PC-9 (cell line): ENCODE measurements around the gene MDP1. TPM values are rescaled to one million over a fixed set of nuclear protein-coding genes. Genes with fewer than 3 reads are reported as not detected.

Experiments
- BruUV-seq: library from RNA; stranded (reverse); fragments of 400-500 nt; replicated peaks from 2 replicates; lab custom pipeline; 2021; lab: Mats Ljungman, UMichigan
- CTCF ChIA-PET: fragments of 300-600 bp; sonication (Branson Sonifier 250); formaldehyde crosslinking; loops from one replicate; lab custom pipeline; 2022; ENCODE audit warnings: antibody characterized with exemption; lab: Charles Lee
- POLR2A ChIA-PET: fragments of 300-600 bp; sonication (Branson Sonifier 250); formaldehyde crosslinking; loops from one replicate; lab custom pipeline; 2022; ENCODE audit warnings: antibody characterized with exemption; ENCODE audit not compliant: unreplicated experiment; lab: Charles Lee
- DNase-seq, 2 experiments: peaks; one replicate each; pipeline versions ENCODE4 v3.0.0 to v3.0.0-alpha.2; 2015 to 2022; ENCODE audit warnings: mixed read lengths in 1 of 2
- H2AFZ ChIP-seq: fragments of 200-600 bp; sonication (generic); 2 replicates; pipeline ENCODE4 v1.8.1; 2017; ENCODE audit warnings: antibody characterized with exemption
- H3F3A ChIP-seq: fragments of 200-600 bp; sonication (generic); 2 replicates; pipeline ENCODE4 v1.8.1; 2017; ENCODE audit warnings: antibody characterized with exemption, mild to moderate bottlenecking, low read depth; ENCODE audit not compliant: insufficient read depth
- H3K27ac ChIP-seq: fragments of 200-600 bp; sonication (generic); 2 replicates; pipeline ENCODE4 v1.6.1; 2016; ENCODE audit warnings: mixed run types
- H3K27me3 ChIP-seq: fragments of 200-600 bp; sonication (generic); 2 replicates; pipeline ENCODE4 v1.6.1; 2016; ENCODE audit warnings: low read depth, mixed run types; ENCODE audit not compliant: insufficient read depth
- H3K36me3 ChIP-seq: fragments of 200-600 bp; sonication (generic); 2 replicates; pipeline ENCODE4 v1.6.1; 2016; ENCODE audit warnings: low read depth, mixed run types
- H3K4me1 ChIP-seq: fragments of 200-600 bp; sonication (generic); replicated peaks from 2 replicates; pipeline ENCODE4 v1.6.1; 2016; ENCODE audit warnings: mixed run types; ENCODE audit not compliant: insufficient read depth
- H3K4me2 ChIP-seq: fragments of 200-600 bp; sonication (generic); 2 replicates; pipeline ENCODE4 v1.6.1; 2017; ENCODE audit warnings: mixed run types
- H3K4me3 ChIP-seq: fragments of 200-600 bp; sonication (generic); 2 replicates; pipeline ENCODE4 v1.6.1; 2016; ENCODE audit warnings: mixed run types
- H3K79me2 ChIP-seq: fragments of 200-600 bp; sonication (generic); 2 replicates; pipeline ENCODE4 v1.6.1; 2017; ENCODE audit warnings: low read depth, mixed run types
- H3K9me2 ChIP-seq: fragments of 200-600 bp; sonication (generic); 2 replicates; pipeline ENCODE4 v1.8.1; 2017; ENCODE audit warnings: mild to moderate bottlenecking; ENCODE audit not compliant: insufficient read depth
- H3K9me3 ChIP-seq: fragments of 200-600 bp; sonication (generic); 2 replicates; pipeline ENCODE4 v1.8.1; 2016; ENCODE audit warnings: low read depth; ENCODE audit not compliant: insufficient read depth
- H4K20me1 ChIP-seq: fragments of 200-600 bp; sonication (generic); 2 replicates; pipeline ENCODE4 v1.8.1; 2017; ENCODE audit not compliant: insufficient read depth
- CTCF ChIP-seq: fragments of 200-600 bp; sonication (generic); conservative IDR thresholded peaks from 2 replicates; pipeline ENCODE4 v1.6.1; 2017; ENCODE audit warnings: mixed run types, antibody characterized with exemption, mild to moderate bottlenecking, moderate library complexity
- EZH2 ChIP-seq: fragments of 200-600 bp; sonication (generic); IDR thresholded peaks from 2 replicates; pipeline ENCODE4 v1.8.0; 2017; ENCODE audit warnings: antibody characterized with exemption, low read depth
- intact Hi-C: fragments of 100-400 bp; cut with micrococcal nuclease; formaldehyde crosslinking; loops from one replicate; pipeline ENCODE4 v1.10.0; 2022; ENCODE audit not compliant: unreplicated experiment
- total RNA-seq: library from RNA; stranded (reverse); gene quantifications from 2 replicates; pipeline ENCODE4 v1.2.3, GENCODE V29; 2021

MDP1 gene
- total RNA-seq, 1 experiment from 2014 or later: 8.7 TPM

- H3K36me3 ChIP-seq: no peaks in the 10 kb centered on the region
- POLR2A ChIA-PET: no interaction called here
- CTCF ChIA-PET: no interaction called here
These were observed 33.6 kb downstream of the MDP1 start for GRCh38 chr14:24182110-24182882.

GRCh38 chr14:24181371-24182077 lies 34.3 kb downstream of the MDP1 start:
- Histone ChIP-seq H3K79me2 (no peaks in the 10 kb centered on the region), H3K9me2 (no peaks in the 10 kb centered on the region), H2AFZ (no peak overlapping the region), H3K4me2 (no peak overlapping the region), H3K36me3 (no peaks in the 10 kb centered on the region), H3K27ac (no peak overlapping the region), H4K20me1 (no peaks in the 10 kb centered on the region; the same call in 1 of the 2 replicates), H3K9me3 (no peaks in the 10 kb centered on the region), H3K4me3 (no peak overlapping the region), H3K27me3 (no peaks in the 10 kb centered on the region), H3K4me1 (no peaks in the 10 kb centered on the region), H3F3A (no peaks in the 10 kb centered on the region; the same call in 1 of the 2 replicates)
- intact Hi-C loops: no loop called here
- ChIA-PET CTCF (no interaction called here), POLR2A (interaction anchor here (0.7 kb wide), 1 partner anchor 21 kb away, joined by 3 read pairs; no protein-coding TSS in a partner anchor)
- BruUV-seq: no TSS peak
- no peak for DNase-seq
- TF ChIP-seq EZH2: no peak
- TF ChIP-seq CTCF: no peak

More at GRCh38 chr14:24182110-24182882, 33.6 kb downstream of the MDP1 start:
- H3K4me2 ChIP-seq: no peak overlapping the region
- no peak overlapping the region for H2AFZ ChIP-seq
- TF ChIP-seq EZH2 (no peak), CTCF (no peak)
- peaks cover 6% of the 10 kb centered on the region; the same call in 1 of the 2 replicates for H3K79me2 ChIP-seq
- H3K4me3 ChIP-seq: no peak overlapping the region
- H3F3A ChIP-seq: no peaks in the 10 kb centered on the region
- no peaks in the 10 kb centered on the region; the same call in 1 of the 2 replicates for H4K20me1 ChIP-seq
- H3K27ac ChIP-seq: no peak overlapping the region
- DNase-seq: no peak
- no peaks in the 10 kb centered on the region for H3K9me2 ChIP-seq
- H3K4me1 ChIP-seq: no peaks in the 10 kb centered on the region
- BruUV-seq: no TSS peak
- H3K9me3 ChIP-seq: no peaks in the 10 kb centered on the region
- H3K27me3 ChIP-seq: no peaks in the 10 kb centered on the region
- intact Hi-C loops: no loop called here

- intact Hi-C loops: no loop called here
- H2AFZ ChIP-seq: no peak overlapping the region
- no peaks in the 10 kb centered on the region for H3K79me2 ChIP-seq
- no peaks in the 10 kb centered on the region for H3K4me1 ChIP-seq
- no peaks in the 10 kb centered on the region; the same call in 1 of the 2 replicates for H4K20me1 ChIP-seq
- no peaks in the 10 kb centered on the region for H3K27me3 ChIP-seq
- no peak overlapping the region for H3K27ac ChIP-seq
- DNase-seq: no peak
- TF ChIP-seq EZH2 (no peak), CTCF (no peak)
- H3K9me2 ChIP-seq: no peaks in the 10 kb centered on the region
- H3K4me3 ChIP-seq: no peak overlapping the region
- no TSS peak for BruUV-seq
- H3K36me3 ChIP-seq: no peaks in the 10 kb centered on the region
- ChIA-PET CTCF (no interaction called here), POLR2A (no interaction called here)
- no peak overlapping the region for H3K4me2 ChIP-seq
- H3F3A ChIP-seq: no peaks in the 10 kb centered on the region; the same call in 1 of the 2 replicates
- H3K9me3 ChIP-seq: no peaks in the 10 kb centered on the region
These were observed 35.7 kb downstream of the MDP1 start for GRCh38 chr14:24179961-24180796.
